Left ventricle myocardium superior (tissue), 1 donor: ENCODE measurements around the gene CDC14B. TPM values are rescaled to one million over a fixed set of nuclear protein-coding genes. Genes with fewer than 3 reads are reported as not detected.
A peak's percentile ranks its signal among the peaks of the same experiment; 100 is the strongest.
"Not testable (repeated sequence)": the region's sequence is repeated elsewhere in the genome, so short reads cannot be mapped to it uniquely, and the experiment has no call there.

Experiments
- ATAC-seq: fragments of 200-7000 bp; cut with Tn5 transposase; one replicate; pipeline ENCODE4 v1.9.1; 2020; ENCODE audit warnings: mild to moderate bottlenecking, moderate library complexity
- DNase-seq: peaks from one replicate; pipeline ENCODE4 v3.0.0-alpha.2; 2020
- intact Hi-C: fragments of 100-400 bp; cut with micrococcal nuclease; formaldehyde crosslinking; loops from one replicate; pipeline ENCODE4 v1.11.0; 2022
- total RNA-seq: library from RNA; stranded (reverse); fragmentation: NEBNext Ultra II Directional; extraction: Animal tissue kit (Norgen Biotek cat#: 25700); gene quantifications from one replicate; pipeline ENCODE4 v1.2.1, GENCODE V29; 2021
- donor health status: DM: no; HTN: yes; CAD: no; lungs with severe emphysema.

CDC14B gene
- total RNA-seq, 1 donor from 2014 or later: 18.1 TPM

GRCh38 chr9:96514108-96514799 lies 105.4 kb downstream of the CDC14B start:
- intact Hi-C loops: no loop called here
- peak; percentile 36 for ATAC-seq
- no peak for DNase-seq

GRCh38 chr9:96513622-96514021 lies 106.0 kb downstream of the CDC14B start:
- no peak for DNase-seq
- intact Hi-C loops: no loop called here
- ATAC-seq: no peak

- intact Hi-C loops: no loop called here
- DNase-seq (no peak), ATAC-seq (no peak)
Observed at GRCh38 chr9:96512240-96512639, 107.4 kb downstream of the CDC14B start.

- DNase-seq (no peak), ATAC-seq (no peak)
- intact Hi-C loops: no loop called here
Observed at GRCh38 chr9:96510258-96510657, 109.4 kb downstream of the CDC14B start.

- DNase-seq (no peak), ATAC-seq (no peak)
- intact Hi-C loops: no loop called here
Observed at GRCh38 chr9:96509848-96510247, 109.8 kb downstream of the CDC14B start.

GRCh38 chr9:96509026-96509425 lies 110.6 kb downstream of the CDC14B start:
- intact Hi-C loops: no loop called here
- ATAC-seq: no peak
- DNase-seq: no peak

GRCh38 chr9:96508227-96508940 lies 111.3 kb downstream of the CDC14B start:
- ATAC-seq: peak; percentile 86
- no peak for DNase-seq
- intact Hi-C loops: no loop called here

GRCh38 chr9:96505316-96505991 lies 114.2 kb downstream of the CDC14B start:
- intact Hi-C loops: no loop called here
- ATAC-seq (peak; percentile 32), DNase-seq (no peak)

GRCh38 chr9:96503918-96504317 lies 115.7 kb downstream of the CDC14B start:
- intact Hi-C loops: no loop called here
- DNase-seq: no peak
- no peak for ATAC-seq

GRCh38 chr9:96503374-96503748 lies 116.3 kb downstream of the CDC14B start:
- intact Hi-C loops, ATAC-seq, DNase-seq: not testable (repeated sequence)

GRCh38 chr9:96502539-96503373 lies 116.9 kb downstream of the CDC14B start:
- no peak for DNase-seq
- ATAC-seq: peak; percentile 44
- intact Hi-C loops: no loop called here

- DNase-seq (no peak), ATAC-seq (no peak)
- intact Hi-C loops: no loop called here
Observed at GRCh38 chr9:96501633-96502538, 117.8 kb downstream of the CDC14B start.

- intact Hi-C loops: no loop called here
- DNase-seq (no peak), ATAC-seq (no peak)
Observed at GRCh38 chr9:96500696-96501632, 118.7 kb downstream of the CDC14B start.

- peak; percentile 8 for ATAC-seq
- no peak for DNase-seq
- intact Hi-C loops: no loop called here
Observed at GRCh38 chr9:96499257-96499656, 120.4 kb downstream of the CDC14B start.

GRCh38 chr9:96498796-96499195 lies 120.8 kb downstream of the CDC14B start:
- no peak for ATAC-seq
- intact Hi-C loops: no loop called here
- DNase-seq: no peak

- DNase-seq (no peak), ATAC-seq (no peak)
- intact Hi-C loops: no loop called here
Observed at GRCh38 chr9:96497117-96497399, 122.6 kb downstream of the CDC14B start.

GRCh38 chr9:96496368-96497116 lies 123.1 kb downstream of the CDC14B start:
- intact Hi-C loops: no loop called here
- ATAC-seq (no peak), DNase-seq (no peak)
